HG02798 (cell line): Measurements from ENCODE around the gene MIPEP.
A peak's percentile ranks its signal among the peaks of the same experiment; 100 is the strongest.
"Not testable (repeated sequence)": the region's sequence is repeated elsewhere in the genome, so short reads cannot be mapped to it uniquely, and the experiment has no call there.

ENCODE experiments used
- ATAC-seq: cut with Tn5 transposase; IDR thresholded peaks from one replicate; pipeline ENCODE4 v1.9.1; 2021; ENCODE audit warnings: mild to moderate bottlenecking; ENCODE audit not compliant: unreplicated experiment, poor library complexity

MIPEP gene

GRCh38 chr13:23753458-23753857 lies 135.7 kb downstream of the MIPEP start:
- no peak for ATAC-seq

- ATAC-seq = peak; percentile 64
Measured at GRCh38 chr13:23752111-23753001, 136.8 kb downstream of the MIPEP start.

GRCh38 chr13:23751195-23751594 lies 138.0 kb downstream of the MIPEP start:
- ATAC-seq = no peak

GRCh38 chr13:23750383-23751121 lies 138.6 kb downstream of the MIPEP start:
- ATAC-seq = no peak

- ATAC-seq = no peak
Measured at GRCh38 chr13:23749288-23749873, 139.8 kb downstream of the MIPEP start.

- ATAC-seq = no peak
Measured at GRCh38 chr13:23748109-23748990, 140.8 kb downstream of the MIPEP start.

- not testable (repeated sequence) for ATAC-seq
Measured at GRCh38 chr13:23746141-23746540, 143.1 kb downstream of the MIPEP start.

GRCh38 chr13:23744315-23744714 lies 144.9 kb downstream of the MIPEP start:
- ATAC-seq = no peak

GRCh38 chr13:23743278-23744076 lies 145.7 kb downstream of the MIPEP start:
- no peak for ATAC-seq

- ATAC-seq = no peak
Measured at GRCh38 chr13:23741879-23742510, 147.2 kb downstream of the MIPEP start.

- no peak for ATAC-seq
Measured at GRCh38 chr13:23740002-23740401, 149.2 kb downstream of the MIPEP start.

GRCh38 chr13:23739596-23739995 lies 149.6 kb downstream of the MIPEP start:
- ATAC-seq = no peak

GRCh38 chr13:23736541-23736940 lies 152.7 kb downstream of the MIPEP start:
- no peak for ATAC-seq

GRCh38 chr13:23735329-23735728 lies 153.9 kb downstream of the MIPEP start:
- ATAC-seq = no peak

- no peak for ATAC-seq
Measured at GRCh38 chr13:23731709-23732108, 157.5 kb downstream of the MIPEP start.

- no peak for ATAC-seq
Measured at GRCh38 chr13:23730251-23730650, 158.9 kb downstream of the MIPEP start.

GRCh38 chr13:23729531-23729930 lies 159.7 kb downstream of the MIPEP start:
- no peak for ATAC-seq

GRCh38 chr13:23728807-23729206 lies 160.4 kb downstream of the MIPEP start:
- no peak for ATAC-seq

- no peak for ATAC-seq
Measured at GRCh38 chr13:23725922-23726321, 163.3 kb downstream of the MIPEP start.
